NCI-H187 treated with DMSO at 0.1 percent for 48 hours (cell line): Measurements from ENCODE around the gene RAPGEF6.
"Not testable (repeated sequence)": the region's sequence is repeated elsewhere in the genome, so short reads cannot be mapped to it uniquely, and the experiment has no call there.

Experiments used
- DNase-seq: peaks from one replicate; lab custom pipeline; 2025; lab: John Stamatoyannopoulos, UW

RAPGEF6 gene

GRCh38 chr5:131610198-131611063, 24.6 kb downstream of the RAPGEF6 start:
- DNase-seq = no peak

- DNase-seq = no peak
Observed at GRCh38 chr5:131609774-131610173, 25.3 kb downstream of the RAPGEF6 start.

- no peak for DNase-seq
Observed at GRCh38 chr5:131608597-131608996, 26.4 kb downstream of the RAPGEF6 start.

- DNase-seq = no peak
Observed at GRCh38 chr5:131607903-131608540, 27.0 kb downstream of the RAPGEF6 start.

GRCh38 chr5:131607418-131607817, 27.6 kb downstream of the RAPGEF6 start:
- DNase-seq = no peak

GRCh38 chr5:131605086-131605485, 29.9 kb downstream of the RAPGEF6 start:
- no peak for DNase-seq

- no peak for DNase-seq
Observed at GRCh38 chr5:131595088-131596033, 39.7 kb downstream of the RAPGEF6 start.

- DNase-seq = no peak
Observed at GRCh38 chr5:131593921-131594320, 41.1 kb downstream of the RAPGEF6 start.

- DNase-seq = not testable (repeated sequence)
Observed at GRCh38 chr5:131593436-131593835, 41.6 kb downstream of the RAPGEF6 start.

- no peak for DNase-seq
Observed at GRCh38 chr5:131589510-131590348, 45.3 kb downstream of the RAPGEF6 start.

GRCh38 chr5:131587541-131587940, 47.5 kb downstream of the RAPGEF6 start:
- DNase-seq = no peak

- no peak for DNase-seq
Observed at GRCh38 chr5:131581702-131582101, 53.3 kb downstream of the RAPGEF6 start.

- DNase-seq = no peak
Observed at GRCh38 chr5:131579917-131580671, 54.9 kb downstream of the RAPGEF6 start.

- DNase-seq = no peak
Observed at GRCh38 chr5:131575660-131576227, 59.3 kb downstream of the RAPGEF6 start.

- no peak for DNase-seq
Observed at GRCh38 chr5:131571669-131572168, 63.3 kb downstream of the RAPGEF6 start.

- no peak for DNase-seq
Observed at GRCh38 chr5:131570757-131571156, 64.3 kb downstream of the RAPGEF6 start.

- DNase-seq = no peak
Observed at GRCh38 chr5:131564229-131564652, 70.8 kb downstream of the RAPGEF6 start.

GRCh38 chr5:131563434-131564228, 71.4 kb downstream of the RAPGEF6 start:
- DNase-seq = no peak

- DNase-seq = no peak
Observed at GRCh38 chr5:131550606-131551005, 84.4 kb downstream of the RAPGEF6 start.
